GM23338 (cell line): ENCODE results near the gene ARSD. TPM values are rescaled to one million over a fixed set of nuclear protein-coding genes. Genes with fewer than 3 reads are reported as not detected.

Experiments used
- ATAC-seq: fragments of 200-7000 bp; cut with Tn5 transposase; 3 replicates; pipeline ENCODE4 v1.9.1; 2020
- DNase-seq: peaks from one replicate; pipeline ENCODE4 v3.0.0-alpha.2; 2015; ENCODE audit warnings: low spot score
- H2AFZ ChIP-seq: fragments of 200-600 bp; sonication (generic); 2 replicates; pipeline ENCODE4 v1.8.0; 2016; ENCODE audit warnings: antibody characterized with exemption, mild to moderate bottlenecking, moderate library complexity
- H3F3A ChIP-seq: fragments of 200-600 bp; sonication (generic); replicated peaks from 2 replicates; pipeline ENCODE4 v1.8.0; 2017; ENCODE audit warnings: antibody characterized with exemption, mixed run types, low read depth
- H3K27ac ChIP-seq: fragments of 200-600 bp; sonication (generic); 2 replicates; pipeline ENCODE4 v1.6.1; 2016; ENCODE audit warnings: low read depth
- H3K27me3 ChIP-seq: fragments of 200-600 bp; sonication (generic); 2 replicates; pipeline ENCODE4 v1.8.0; 2016; ENCODE audit warnings: mild to moderate bottlenecking, mixed run types, moderate library complexity; ENCODE audit not compliant: insufficient read depth
- H3K36me3 ChIP-seq: fragments of 200-600 bp; sonication (generic); 2 replicates; pipeline ENCODE4 v1.8.0; 2016; ENCODE audit warnings: mild to moderate bottlenecking; ENCODE audit not compliant: insufficient read depth
- H3K4me1 ChIP-seq: fragments of 200-600 bp; sonication (generic); 2 replicates; pipeline ENCODE4 v1.8.0; 2016; ENCODE audit warnings: mild to moderate bottlenecking, moderate library complexity; ENCODE audit not compliant: insufficient read depth
- H3K4me2 ChIP-seq: fragments of 200-600 bp; sonication (generic); 2 replicates; pipeline ENCODE4 v1.7.1; 2017; ENCODE audit warnings: mixed run types
- H3K4me3 ChIP-seq: fragments of 200-600 bp; sonication (generic); 2 replicates; pipeline ENCODE4 v1.6.1; 2016; ENCODE audit warnings: mixed run types
- H3K79me2 ChIP-seq: fragments of 200-600 bp; sonication (generic); replicated peaks from 2 replicates; pipeline ENCODE4 v1.8.0; 2017; ENCODE audit warnings: mild to moderate bottlenecking; ENCODE audit not compliant: insufficient read depth
- H3K9me2 ChIP-seq: fragments of 200-600 bp; sonication (generic); 2 replicates; pipeline ENCODE4 v1.8.0; 2017; ENCODE audit not compliant: insufficient read depth
- H4K20me1 ChIP-seq: fragments of 200-600 bp; sonication (generic); replicated peaks from 2 replicates; pipeline ENCODE4 v1.8.0; 2017; ENCODE audit warnings: mild to moderate bottlenecking; ENCODE audit not compliant: insufficient read depth
- H3K27ac Mint-ChIP-seq: 2 replicates; pipeline ENCODE4 v1.8.0; 2020; ENCODE audit warnings: inconsistent platforms, mild to moderate bottlenecking, moderate library complexity, mixed read lengths
- H3K27me3 Mint-ChIP-seq: 3 replicates; pipeline ENCODE4 v1.8.0; 2022; ENCODE audit warnings: low read depth, mild to moderate bottlenecking, moderate library complexity, mixed read lengths, inconsistent platforms; ENCODE audit not compliant: insufficient read depth, poor library complexity
- H3K36me3 Mint-ChIP-seq: 3 replicates; pipeline ENCODE4 v1.8.0; 2021; ENCODE audit warnings: low read depth, mild to moderate bottlenecking, inconsistent platforms, moderate library complexity, mixed read lengths
- H3K4me1 Mint-ChIP-seq: 3 replicates; pipeline ENCODE4 v1.8.0; 2020; ENCODE audit warnings: mild to moderate bottlenecking, inconsistent platforms, mixed read lengths
- H3K4me3 Mint-ChIP-seq: 3 replicates; pipeline ENCODE4 v1.8.0; 2021; ENCODE audit warnings: moderate library complexity, mild to moderate bottlenecking, inconsistent platforms, mixed read lengths
- H3K9me3 Mint-ChIP-seq: 3 replicates; pipeline ENCODE4 v1.8.0; 2020; ENCODE audit warnings: moderate library complexity, mild to moderate bottlenecking, inconsistent platforms, mixed read lengths
- CREB1 ChIP-seq: fragments of 250-450 bp; sonication (Bioruptor Pico); IDR thresholded peaks from 2 replicates; pipeline ENCODE4 v1.5.0; 2020; ENCODE audit warnings: low read depth, mild to moderate bottlenecking, moderate library complexity
- ETS1 ChIP-seq: IDR thresholded peaks from 2 replicates; pipeline ENCODE4 v1.6.1; 2016; ENCODE audit warnings: antibody characterized with exemption
- EZH2 ChIP-seq: fragments of 200-600 bp; sonication (generic); IDR thresholded peaks from one replicate; pipeline ENCODE4 v1.8.0; 2017; ENCODE audit warnings: antibody characterized with exemption, mild to moderate bottlenecking, low read depth; ENCODE audit not compliant: unreplicated experiment
- EZH2phosphoT487 ChIP-seq: fragments of 200-600 bp; sonication (generic); IDR thresholded peaks from one replicate; pipeline ENCODE4 v1.8.1; 2018; ENCODE audit warnings: antibody characterized with exemption; ENCODE audit not compliant: unreplicated experiment
- JUNB ChIP-seq: IDR thresholded peaks from one replicate; pipeline ENCODE4 v1.6.1; 2016; ENCODE audit warnings: antibody characterized with exemption; ENCODE audit not compliant: unreplicated experiment
- NANOG ChIP-seq: IDR thresholded peaks from 2 replicates; pipeline ENCODE4 v1.6.1; 2016; ENCODE audit warnings: antibody characterized with exemption, borderline replicate concordance
- POLR2AphosphoS5 ChIP-seq: IDR thresholded peaks from 2 replicates; pipeline ENCODE4 v1.6.1; 2016; ENCODE audit warnings: antibody characterized with exemption, low read depth
- STAT1 ChIP-seq: IDR thresholded peaks from one replicate; pipeline ENCODE4 v1.6.1; 2016; ENCODE audit warnings: antibody characterized with exemption; ENCODE audit not compliant: unreplicated experiment
- ZNF114 ChIP-seq: fragments of 250-450 bp; sonication (Bioruptor Pico); IDR thresholded peaks from 2 replicates; pipeline ENCODE4 v1.5.0; 2020; ENCODE audit warnings: mild to moderate bottlenecking, moderate library complexity
- ZNF462 ChIP-seq: fragments of 250-450 bp; sonication (Bioruptor Pico); IDR thresholded peaks from 2 replicates; pipeline ENCODE4 v1.5.0; 2020; ENCODE audit warnings: mild to moderate bottlenecking, moderate library complexity
- polyA plus RNA-seq: library from polyadenylated mRNA; unstranded; fragments of >200 nt; fragmentation: Nextera tagmentation; extraction: Ambion mirVana; gene quantifications from 2 replicates; pipeline ENCODE4 v1.2.1, GENCODE V29; 2016
- total RNA-seq: library from RNA; depleted of rRNA; stranded (reverse); fragments of >200 nt; shearing (Covaris generic); gene quantifications from 2 replicates; pipeline ENCODE4 v1.2.3, GENCODE V29; 2014
- TF ChIP-seq, protein P1 (sequence below), 2 experiments: fragments of 200-600 bp in 1 of 2; sonication (generic) in 1 of 2; conservative IDR thresholded peaks; 2 replicates each; pipeline versions ENCODE4 v1.5.1 to v1.6.1; 2016 to 2017; ENCODE audit warnings: antibody characterized with exemption in 2 of 2, low read depth in 2 of 2, mild to moderate bottlenecking in 2 of 2, moderate library complexity in 1 of 2
- TF ChIP-seq, protein P2 (sequence below): IDR thresholded peaks from one replicate; pipeline ENCODE4 v1.6.1; 2018; ENCODE audit warnings: antibody characterized with exemption; ENCODE audit not compliant: unreplicated experiment

Gene ARSD
- total and polyA plus RNA-seq, 2 experiments from 2014 or later: 1.3 to 1.7 TPM

DNA sequence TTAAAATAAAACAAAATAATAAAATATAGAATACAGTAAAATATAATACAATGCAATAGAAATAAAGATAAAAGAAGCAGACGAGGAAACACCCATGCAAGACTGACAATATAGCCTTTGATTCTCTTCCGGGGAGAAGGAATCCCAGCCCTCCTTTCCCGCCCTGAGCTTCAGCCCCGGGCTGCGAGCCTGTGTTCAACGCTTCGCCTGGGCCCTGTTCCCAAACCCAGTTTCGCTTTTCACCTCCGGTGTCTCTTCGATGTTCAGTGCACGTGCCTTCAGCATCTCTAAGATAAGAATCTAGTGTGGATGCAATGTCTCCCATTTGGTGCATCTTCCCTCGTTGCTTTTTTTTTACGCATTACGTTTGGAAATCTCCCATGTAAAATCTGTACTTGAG is 38.4 kb upstream of the ARSD start:
- Mint-ChIP-seq H3K27me3 (peaks cover 3% of the 10 kb centered on the region), H3K36me3 (no peaks in the 10 kb centered on the region), H3K27ac (no peak overlapping the region), H3K9me3 (peaks cover 9% of the 10 kb centered on the region), H3K4me3 (no peak overlapping the region), H3K4me1 (peaks cover 17% of the 10 kb centered on the region)
- H3K9me2 ChIP-seq: no peaks in the 10 kb centered on the region
- DNase-seq: no peak
- peaks cover 7% of the 10 kb centered on the region; the same call in 1 of the 2 replicates for H3K4me1 ChIP-seq
- ATAC-seq: no peak
- no peak for TF ChIP-seq EZH2
- TF ChIP-seq POLR2AphosphoS5: no peak
- no peak for TF ChIP-seq STAT1
- TF ChIP-seq EZH2phosphoT487: no peak
- no peak for TF ChIP-seq ZNF114
- TF ChIP-seq, protein P1, sequence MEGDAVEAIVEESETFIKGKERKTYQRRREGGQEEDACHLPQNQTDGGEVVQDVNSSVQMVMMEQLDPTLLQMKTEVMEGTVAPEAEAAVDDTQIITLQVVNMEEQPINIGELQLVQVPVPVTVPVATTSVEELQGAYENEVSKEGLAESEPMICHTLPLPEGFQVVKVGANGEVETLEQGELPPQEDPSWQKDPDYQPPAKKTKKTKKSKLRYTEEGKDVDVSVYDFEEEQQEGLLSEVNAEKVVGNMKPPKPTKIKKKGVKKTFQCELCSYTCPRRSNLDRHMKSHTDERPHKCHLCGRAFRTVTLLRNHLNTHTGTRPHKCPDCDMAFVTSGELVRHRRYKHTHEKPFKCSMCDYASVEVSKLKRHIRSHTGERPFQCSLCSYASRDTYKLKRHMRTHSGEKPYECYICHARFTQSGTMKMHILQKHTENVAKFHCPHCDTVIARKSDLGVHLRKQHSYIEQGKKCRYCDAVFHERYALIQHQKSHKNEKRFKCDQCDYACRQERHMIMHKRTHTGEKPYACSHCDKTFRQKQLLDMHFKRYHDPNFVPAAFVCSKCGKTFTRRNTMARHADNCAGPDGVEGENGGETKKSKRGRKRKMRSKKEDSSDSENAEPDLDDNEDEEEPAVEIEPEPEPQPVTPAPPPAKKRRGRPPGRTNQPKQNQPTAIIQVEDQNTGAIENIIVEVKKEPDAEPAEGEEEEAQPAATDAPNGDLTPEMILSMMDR (conservative IDR thresholded peaks at IDR 0.05; ENCODE audit: low read depth in 2 of 2): no peak
- TF ChIP-seq NANOG: no peak
- TF ChIP-seq ETS1: no peak
- TF ChIP-seq ZNF462 (CRISPR knock-in tag): no peak
- no peak for TF ChIP-seq CREB1 (CRISPR knock-in tag)
- TF ChIP-seq, protein P2, sequence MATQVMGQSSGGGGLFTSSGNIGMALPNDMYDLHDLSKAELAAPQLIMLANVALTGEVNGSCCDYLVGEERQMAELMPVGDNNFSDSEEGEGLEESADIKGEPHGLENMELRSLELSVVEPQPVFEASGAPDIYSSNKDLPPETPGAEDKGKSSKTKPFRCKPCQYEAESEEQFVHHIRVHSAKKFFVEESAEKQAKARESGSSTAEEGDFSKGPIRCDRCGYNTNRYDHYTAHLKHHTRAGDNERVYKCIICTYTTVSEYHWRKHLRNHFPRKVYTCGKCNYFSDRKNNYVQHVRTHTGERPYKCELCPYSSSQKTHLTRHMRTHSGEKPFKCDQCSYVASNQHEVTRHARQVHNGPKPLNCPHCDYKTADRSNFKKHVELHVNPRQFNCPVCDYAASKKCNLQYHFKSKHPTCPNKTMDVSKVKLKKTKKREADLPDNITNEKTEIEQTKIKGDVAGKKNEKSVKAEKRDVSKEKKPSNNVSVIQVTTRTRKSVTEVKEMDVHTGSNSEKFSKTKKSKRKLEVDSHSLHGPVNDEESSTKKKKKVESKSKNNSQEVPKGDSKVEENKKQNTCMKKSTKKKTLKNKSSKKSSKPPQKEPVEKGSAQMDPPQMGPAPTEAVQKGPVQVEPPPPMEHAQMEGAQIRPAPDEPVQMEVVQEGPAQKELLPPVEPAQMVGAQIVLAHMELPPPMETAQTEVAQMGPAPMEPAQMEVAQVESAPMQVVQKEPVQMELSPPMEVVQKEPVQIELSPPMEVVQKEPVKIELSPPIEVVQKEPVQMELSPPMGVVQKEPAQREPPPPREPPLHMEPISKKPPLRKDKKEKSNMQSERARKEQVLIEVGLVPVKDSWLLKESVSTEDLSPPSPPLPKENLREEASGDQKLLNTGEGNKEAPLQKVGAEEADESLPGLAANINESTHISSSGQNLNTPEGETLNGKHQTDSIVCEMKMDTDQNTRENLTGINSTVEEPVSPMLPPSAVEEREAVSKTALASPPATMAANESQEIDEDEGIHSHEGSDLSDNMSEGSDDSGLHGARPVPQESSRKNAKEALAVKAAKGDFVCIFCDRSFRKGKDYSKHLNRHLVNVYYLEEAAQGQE: no peak
- no peak for TF ChIP-seq JUNB
- no peak overlapping the region for H2AFZ ChIP-seq
- H3K27ac ChIP-seq: no peak overlapping the region
- H3F3A ChIP-seq: no peaks in the 10 kb centered on the region
- no peaks in the 10 kb centered on the region for H4K20me1 ChIP-seq
- no peaks in the 10 kb centered on the region for H3K79me2 ChIP-seq
- no peaks in the 10 kb centered on the region for H3K36me3 ChIP-seq
- no peak overlapping the region for H3K4me2 ChIP-seq
- no peaks in the 10 kb centered on the region for H3K27me3 ChIP-seq
- H3K4me3 ChIP-seq: no peak overlapping the region
